Measurements from ENCODE around the gene PRDM10. TPM values are rescaled to one million over a fixed set of nuclear protein-coding genes. Genes with fewer than 3 reads are reported as not detected.
A peak's percentile ranks its signal among the peaks of the same experiment; 100 is the strongest.

PRDM10 gene
- total RNA-seq, 1 donor: 8.0 TPM

DNA sequence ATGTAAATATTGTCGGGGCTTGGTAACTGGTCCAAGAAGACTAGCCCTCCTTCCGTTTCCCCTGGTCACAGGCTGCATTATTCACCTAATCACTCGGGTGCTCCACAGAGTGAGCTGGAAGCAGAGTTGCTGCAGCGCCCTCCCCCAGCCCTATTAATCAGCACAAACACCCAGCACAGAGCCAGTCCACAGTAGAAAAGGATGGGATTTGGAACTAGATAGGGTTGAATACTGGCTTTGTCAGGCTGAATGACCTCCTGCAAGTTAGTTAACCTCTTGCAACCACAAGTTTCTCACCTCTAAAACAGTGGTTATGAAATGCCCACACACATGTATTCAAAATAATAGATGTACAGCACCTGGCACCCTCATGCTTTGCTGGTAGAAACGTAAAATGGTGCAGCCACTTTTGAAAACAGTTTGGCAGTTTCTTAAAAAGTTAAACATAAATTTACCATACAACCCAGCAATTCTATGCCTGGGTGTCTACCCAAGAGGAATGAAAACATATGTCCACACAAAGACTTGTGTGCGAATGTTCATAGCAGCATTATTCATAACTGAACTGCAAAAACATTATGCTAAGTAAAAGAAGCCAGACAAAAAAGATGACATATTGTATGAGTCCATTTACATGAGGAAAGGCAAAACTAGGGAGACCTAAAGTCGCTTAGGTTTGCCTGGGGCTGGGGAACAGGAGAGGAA lies 35.4 kb upstream of the PRDM10 start:
- peak overlapping the region; percentile 12 for H3K27ac ChIP-seq (ENCODE audit: low read depth, low read length)
- no peaks in the 10 kb centered on the region for H3K9me3 ChIP-seq (ENCODE audit: low read depth, low read length)
- H4K20me1 ChIP-seq (ENCODE audit: insufficient read depth, low read length): no peaks in the 10 kb centered on the region
- H3K4me2 ChIP-seq (ENCODE audit: insufficient read depth, low read length): peak overlapping the region; percentile 42
- H3K27me3 ChIP-seq (ENCODE audit: insufficient read depth, low read length): no peaks in the 10 kb centered on the region
- no peak for DNase-seq (ENCODE audit: insufficient read length, low spot score, missing footprints)
- peak overlapping the region; percentile 10 for H3K4me3 ChIP-seq (ENCODE audit: insufficient read depth, low read length)
- H3K4me1 ChIP-seq (ENCODE audit: insufficient read depth, low read length): peaks cover 8% of the 10 kb centered on the region
- no peak for TF ChIP-seq CTCF (IDR thresholded peaks at IDR 0.05; ENCODE audit: extremely low read depth, low read depth, low read length)
- H2AFZ ChIP-seq (ENCODE audit: low read length): peak overlapping the region; percentile 41
- no peaks in the 10 kb centered on the region for H3K36me3 ChIP-seq (ENCODE audit: insufficient read depth, low read length)
- H3K79me2 ChIP-seq (ENCODE audit: insufficient read depth, low read length): no peaks in the 10 kb centered on the region

- DNase-seq (ENCODE audit: insufficient read length, low spot score, missing footprints): peak; percentile 95
- peaks cover 8% of the 10 kb centered on the region for H3K4me1 ChIP-seq (ENCODE audit: insufficient read depth, low read length)
- H3K36me3 ChIP-seq (ENCODE audit: insufficient read depth, low read length): no peaks in the 10 kb centered on the region
- no peak overlapping the region for H2AFZ ChIP-seq (ENCODE audit: low read length)
- H3K4me3 ChIP-seq (ENCODE audit: insufficient read depth, low read length): no peak overlapping the region
- H3K9me3 ChIP-seq (ENCODE audit: low read depth, low read length): no peaks in the 10 kb centered on the region
- no peaks in the 10 kb centered on the region for H3K79me2 ChIP-seq (ENCODE audit: insufficient read depth, low read length)
- peak overlapping the region; percentile 3 for H3K27ac ChIP-seq (ENCODE audit: low read depth, low read length)
- no peaks in the 10 kb centered on the region for H4K20me1 ChIP-seq (ENCODE audit: insufficient read depth, low read length)
- no peaks in the 10 kb centered on the region for H3K27me3 ChIP-seq (ENCODE audit: insufficient read depth, low read length)
- no peak for TF ChIP-seq CTCF (IDR thresholded peaks at IDR 0.05; ENCODE audit: extremely low read depth, low read depth, low read length)
- H3K4me2 ChIP-seq (ENCODE audit: insufficient read depth, low read length): peak overlapping the region; percentile 43
These were observed 34.4 kb upstream of the PRDM10 start for GRCh38 chr11:130037058-130037457.

GRCh38 chr11:130034236-130034635 lies 31.6 kb upstream of the PRDM10 start:
- Histone ChIP-seq H4K20me1 (ENCODE audit: insufficient read depth, low read length) (no peaks in the 10 kb centered on the region), H3K36me3 (ENCODE audit: insufficient read depth, low read length) (no peaks in the 10 kb centered on the region), H3K79me2 (ENCODE audit: insufficient read depth, low read length) (no peaks in the 10 kb centered on the region), H3K4me1 (ENCODE audit: insufficient read depth, low read length) (peaks cover 5% of the 10 kb centered on the region), H3K4me2 (ENCODE audit: insufficient read depth, low read length) (no peak overlapping the region), H3K27me3 (ENCODE audit: insufficient read depth, low read length) (no peaks in the 10 kb centered on the region), H3K27ac (ENCODE audit: low read depth, low read length) (no peak overlapping the region), H3K9me3 (ENCODE audit: low read depth, low read length) (no peaks in the 10 kb centered on the region), H2AFZ (ENCODE audit: low read length) (no peak overlapping the region), H3K4me3 (ENCODE audit: insufficient read depth, low read length) (no peak overlapping the region)
- DNase-seq (ENCODE audit: insufficient read length, low spot score, missing footprints): no peak
- no peak for TF ChIP-seq CTCF (IDR thresholded peaks at IDR 0.05; ENCODE audit: extremely low read depth, low read depth, low read length)

GRCh38 chr11:130032931-130033330 lies 30.3 kb upstream of the PRDM10 start:
- TF ChIP-seq CTCF (IDR thresholded peaks at IDR 0.05; ENCODE audit: extremely low read depth, low read depth, low read length): no peak
- Histone ChIP-seq H3K27me3 (ENCODE audit: insufficient read depth, low read length) (no peaks in the 10 kb centered on the region), H3K4me1 (ENCODE audit: insufficient read depth, low read length) (peaks cover 5% of the 10 kb centered on the region), H2AFZ (ENCODE audit: low read length) (no peak overlapping the region), H3K4me2 (ENCODE audit: insufficient read depth, low read length) (no peak overlapping the region), H4K20me1 (ENCODE audit: insufficient read depth, low read length) (no peaks in the 10 kb centered on the region), H3K36me3 (ENCODE audit: insufficient read depth, low read length) (no peaks in the 10 kb centered on the region), H3K9me3 (ENCODE audit: low read depth, low read length) (no peaks in the 10 kb centered on the region), H3K79me2 (ENCODE audit: insufficient read depth, low read length) (no peaks in the 10 kb centered on the region), H3K27ac (ENCODE audit: low read depth, low read length) (no peak overlapping the region), H3K4me3 (ENCODE audit: insufficient read depth, low read length) (no peak overlapping the region)
- DNase-seq (ENCODE audit: insufficient read length, low spot score, missing footprints): no peak
